Peyer's patch (tissue), 4 donors: ENCODE measurements around the gene PDLIM7.

Experiments
- CTCF ChIP-seq, 6 experiments: fragments of 450-650 bp in 4 of 6; fragments of 200-600 bp in 2 of 6; sonication (generic) in 1 of 6; IDR thresholded peaks; one replicate each; pipeline ENCODE4 v1.5.1; 2017 to 2019; ENCODE audit warnings: antibody characterized with exemption in 6 of 6, mild to moderate bottlenecking in 3 of 6, moderate library complexity in 1 of 6
- POLR2A ChIP-seq, 2 donors: fragments of 450-650 bp; IDR thresholded peaks; one replicate each; pipeline ENCODE4 v1.5.1; 2017; ENCODE audit warnings: antibody characterized with exemption in 2 of 2, mild to moderate bottlenecking in 2 of 2, moderate library complexity in 2 of 2

GRCh38 chr5:177439518-177440053, 57.8 kb downstream of the PDLIM7 start:
- TF ChIP-seq CTCF (IDR thresholded peaks at IDR 0.05) (no peak), POLR2A (IDR thresholded peaks at IDR 0.05) (no peak)
